Measurements from ENCODE around the gene PHTF1.

- TF ChIP-seq, protein P1, sequence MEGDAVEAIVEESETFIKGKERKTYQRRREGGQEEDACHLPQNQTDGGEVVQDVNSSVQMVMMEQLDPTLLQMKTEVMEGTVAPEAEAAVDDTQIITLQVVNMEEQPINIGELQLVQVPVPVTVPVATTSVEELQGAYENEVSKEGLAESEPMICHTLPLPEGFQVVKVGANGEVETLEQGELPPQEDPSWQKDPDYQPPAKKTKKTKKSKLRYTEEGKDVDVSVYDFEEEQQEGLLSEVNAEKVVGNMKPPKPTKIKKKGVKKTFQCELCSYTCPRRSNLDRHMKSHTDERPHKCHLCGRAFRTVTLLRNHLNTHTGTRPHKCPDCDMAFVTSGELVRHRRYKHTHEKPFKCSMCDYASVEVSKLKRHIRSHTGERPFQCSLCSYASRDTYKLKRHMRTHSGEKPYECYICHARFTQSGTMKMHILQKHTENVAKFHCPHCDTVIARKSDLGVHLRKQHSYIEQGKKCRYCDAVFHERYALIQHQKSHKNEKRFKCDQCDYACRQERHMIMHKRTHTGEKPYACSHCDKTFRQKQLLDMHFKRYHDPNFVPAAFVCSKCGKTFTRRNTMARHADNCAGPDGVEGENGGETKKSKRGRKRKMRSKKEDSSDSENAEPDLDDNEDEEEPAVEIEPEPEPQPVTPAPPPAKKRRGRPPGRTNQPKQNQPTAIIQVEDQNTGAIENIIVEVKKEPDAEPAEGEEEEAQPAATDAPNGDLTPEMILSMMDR (conservative IDR thresholded peaks at IDR 0.05 in 1 of 2, IDR thresholded peaks at IDR 0.05 in 1 of 2; ENCODE audit: extremely low read depth in 1 of 2, insufficient read depth in 1 of 2, low read depth in 1 of 2, low read length in 2 of 2): no peak
- TF ChIP-seq EZH2 (IDR thresholded peaks at IDR 0.05; ENCODE audit: borderline replicate concordance, low read length): no peak
Measured at GRCh38 chr1:113769601-113769970, 10.3 kb upstream of the PHTF1 start.

Data from mammary epithelial cell (primary cell).